Metanephros (tissue), 1 donor: ENCODE measurements around the gene IGSF9B. TPM values are rescaled to one million over a fixed set of nuclear protein-coding genes. Genes with fewer than 3 reads are reported as not detected.

Experiments used
- total RNA-seq: library from RNA; depleted of rRNA; stranded (reverse); fragments of >200 nt; gene quantifications from one replicate; pipeline ENCODE4 v1.2.3, GENCODE V29; 2014

Gene IGSF9B, protein sequence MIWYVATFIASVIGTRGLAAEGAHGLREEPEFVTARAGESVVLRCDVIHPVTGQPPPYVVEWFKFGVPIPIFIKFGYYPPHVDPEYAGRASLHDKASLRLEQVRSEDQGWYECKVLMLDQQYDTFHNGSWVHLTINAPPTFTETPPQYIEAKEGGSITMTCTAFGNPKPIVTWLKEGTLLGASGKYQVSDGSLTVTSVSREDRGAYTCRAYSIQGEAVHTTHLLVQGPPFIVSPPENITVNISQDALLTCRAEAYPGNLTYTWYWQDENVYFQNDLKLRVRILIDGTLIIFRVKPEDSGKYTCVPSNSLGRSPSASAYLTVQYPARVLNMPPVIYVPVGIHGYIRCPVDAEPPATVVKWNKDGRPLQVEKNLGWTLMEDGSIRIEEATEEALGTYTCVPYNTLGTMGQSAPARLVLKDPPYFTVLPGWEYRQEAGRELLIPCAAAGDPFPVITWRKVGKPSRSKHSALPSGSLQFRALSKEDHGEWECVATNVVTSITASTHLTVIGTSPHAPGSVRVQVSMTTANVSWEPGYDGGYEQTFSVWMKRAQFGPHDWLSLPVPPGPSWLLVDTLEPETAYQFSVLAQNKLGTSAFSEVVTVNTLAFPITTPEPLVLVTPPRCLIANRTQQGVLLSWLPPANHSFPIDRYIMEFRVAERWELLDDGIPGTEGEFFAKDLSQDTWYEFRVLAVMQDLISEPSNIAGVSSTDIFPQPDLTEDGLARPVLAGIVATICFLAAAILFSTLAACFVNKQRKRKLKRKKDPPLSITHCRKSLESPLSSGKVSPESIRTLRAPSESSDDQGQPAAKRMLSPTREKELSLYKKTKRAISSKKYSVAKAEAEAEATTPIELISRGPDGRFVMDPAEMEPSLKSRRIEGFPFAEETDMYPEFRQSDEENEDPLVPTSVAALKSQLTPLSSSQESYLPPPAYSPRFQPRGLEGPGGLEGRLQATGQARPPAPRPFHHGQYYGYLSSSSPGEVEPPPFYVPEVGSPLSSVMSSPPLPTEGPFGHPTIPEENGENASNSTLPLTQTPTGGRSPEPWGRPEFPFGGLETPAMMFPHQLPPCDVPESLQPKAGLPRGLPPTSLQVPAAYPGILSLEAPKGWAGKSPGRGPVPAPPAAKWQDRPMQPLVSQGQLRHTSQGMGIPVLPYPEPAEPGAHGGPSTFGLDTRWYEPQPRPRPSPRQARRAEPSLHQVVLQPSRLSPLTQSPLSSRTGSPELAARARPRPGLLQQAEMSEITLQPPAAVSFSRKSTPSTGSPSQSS (N-terminal part only)
- 6.8 TPM for total RNA-seq

DNA sequence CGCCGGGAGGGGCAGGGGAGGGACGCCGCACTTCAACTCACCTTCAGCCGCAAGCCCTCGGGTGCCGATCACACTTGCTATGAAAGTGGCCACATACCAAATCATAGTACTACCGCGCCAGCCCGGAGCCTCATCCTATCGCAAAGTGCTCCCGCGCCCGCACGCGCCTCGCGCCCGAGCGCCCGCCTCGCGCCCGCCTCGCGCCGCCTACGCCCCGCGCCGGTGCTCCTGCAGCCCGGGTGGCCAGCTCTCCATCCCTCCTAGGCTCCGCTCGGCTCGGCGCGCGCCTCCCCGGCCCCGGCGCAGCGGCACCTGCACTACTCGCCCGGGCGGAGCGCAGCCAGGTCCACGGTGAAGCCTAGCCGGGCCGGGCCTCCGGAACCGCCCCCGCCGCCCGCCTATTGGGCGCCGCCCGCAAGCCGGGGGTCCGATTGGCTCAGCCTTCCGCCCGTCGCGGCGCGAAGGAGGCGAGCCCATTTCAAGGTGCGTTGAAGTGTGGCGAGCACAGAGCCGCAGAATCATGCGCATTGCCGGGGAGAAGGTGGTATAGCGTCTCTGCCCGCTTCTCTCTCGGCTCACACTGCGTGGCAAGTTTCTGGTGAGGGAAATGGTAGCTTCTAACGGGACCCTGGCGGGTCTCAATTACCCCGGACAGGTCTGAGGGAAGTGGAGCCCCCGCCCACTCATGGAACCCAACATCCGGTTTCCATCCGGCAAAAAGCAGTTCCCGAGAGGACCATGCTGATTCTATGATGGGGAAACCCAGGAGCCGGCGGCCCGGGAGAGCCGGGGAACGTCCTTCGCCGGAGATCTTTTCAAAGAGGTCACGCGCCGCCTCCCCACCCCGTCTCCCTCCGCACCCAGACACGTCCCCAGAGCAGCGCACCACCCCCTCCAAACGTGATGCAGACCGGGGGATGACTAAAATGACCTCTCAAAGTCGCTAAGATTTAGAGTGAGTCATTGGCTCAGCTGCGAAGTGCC lies at the start of gene IGSF9B:
Gene IGSF9B, minus strand, starts transcription at position 319 of the 984 bp plus-strand sequence. Its CDS starts 214 bp downstream, at position 105.

Other genes starting within 250 kb of the IGSF9B start
- gene SPATA19, start 111.5 kb downstream of the IGSF9B start, total RNA-seq = not detected
- gene JAM3, start 112.1 kb upstream of the IGSF9B start, total RNA-seq = 45.1 TPM